K562 (cell line): ENCODE measurements around the gene CHAC1. TPM values are rescaled to one million over a fixed set of nuclear protein-coding genes. Genes with fewer than 3 reads are reported as not detected.

Source experiments
- ATAC-seq: fragments of 200-7000 bp; cut with Tn5 transposase; 3 replicates; pipeline ENCODE4 v1.9.1; 2020; ENCODE audit warnings: moderate library complexity
- BruUV-seq: library from RNA; stranded (reverse); fragments of 400-500 nt; replicated peaks from 2 replicates; lab custom pipeline; 2021; lab: Mats Ljungman, UMichigan
- CTCF ChIA-PET: fragments of 300-600 bp; formaldehyde crosslinking; extraction: SDS; loops from one replicate; lab custom pipeline; 2021; ENCODE audit warnings: low intra/inter-chr PET ratio; lab: Yijun Ruan, JAX
- POLR2A ChIA-PET: fragments of 300-600, 350-650 bp; sonication (Branson Sonifier 250); formaldehyde crosslinking; extraction: SDS; loops from one replicate; lab custom pipeline; 2021; ENCODE audit warnings: antibody characterized with exemption, inconsistent platforms; lab: Yijun Ruan, JAX
- DNase-seq, 4 experiments: peaks; one replicate each; pipeline versions ENCODE4 v3.0.0 to v3.0.0-alpha.2; 2011 to 2018; ENCODE audit warnings: low spot score in 3 of 4, mixed read lengths in 3 of 4; ENCODE audit errors: extremely low read depth in 1 of 4
- FAIRE-seq: peaks from 2 replicates; lab custom pipeline; 2011; peaks lifted over from hg19 to GRCh38; lab: Jason Lieb, UNC
- H2AFZ ChIP-seq: 2 replicates; pipeline ENCODE4 v1.6.0; 2011; ENCODE audit warnings: low read depth, low read length, control low read depth, inconsistent platforms
- H3K27ac ChIP-seq: fragments of 200-600 bp; 3 replicates; pipeline ENCODE4 v1.8.0; 2011; ENCODE audit warnings: low read depth, mild to moderate bottlenecking, control low read depth, inconsistent platforms, low read length, moderate library complexity, mixed read lengths; ENCODE audit errors: extremely low read depth
- H3K27me3 ChIP-seq, 2 experiments: fragments of 300-600 bp in 1 of 2; 2 replicates in 1 of 2; 3 replicates in 1 of 2; pipeline versions ENCODE4 v1.6.0 to v1.8.0; 2011; ENCODE audit warnings: inconsistent platforms in 2 of 2, low read length in 2 of 2, mild to moderate bottlenecking in 1 of 2, mixed read lengths in 1 of 2, moderate library complexity in 1 of 2; ENCODE audit not compliant: control insufficient read depth in 2 of 2, insufficient read depth in 2 of 2
- H3K36me3 ChIP-seq: fragments of 300-600 bp; 3 replicates; pipeline ENCODE4 v1.8.0; 2011; ENCODE audit warnings: mild to moderate bottlenecking, low read length, inconsistent platforms; ENCODE audit not compliant: control insufficient read depth, insufficient read depth
- H3K4me1 ChIP-seq, 2 experiments: fragments of 200-600 bp in 1 of 2; replicated peaks in 1 of 2; 2 replicates in 1 of 2; 3 replicates in 1 of 2; pipeline versions ENCODE4 v1.5.1 to v1.8.0; 2011; ENCODE audit warnings: inconsistent platforms in 2 of 2, low read length in 2 of 2, mild to moderate bottlenecking in 1 of 2, mixed read lengths in 1 of 2, moderate library complexity in 1 of 2; ENCODE audit not compliant: control insufficient read depth in 2 of 2, insufficient read depth in 2 of 2
- H3K4me2 ChIP-seq: 2 replicates; pipeline ENCODE4 v1.6.1; 2011; ENCODE audit warnings: low read length, control low read depth, inconsistent platforms, mixed read lengths; ENCODE audit not compliant: insufficient read depth
- H3K4me3 ChIP-seq: fragments of 200-600 bp; sonication (generic), shearing (Covaris generic); 2 replicates; pipeline ENCODE4 v1.5.1; 2016; ENCODE audit warnings: control low read depth, inconsistent platforms
- H3K79me2 ChIP-seq: fragments of 200-600 bp; 3 replicates; pipeline ENCODE4 v1.8.0; 2011; ENCODE audit warnings: low read length, inconsistent platforms; ENCODE audit not compliant: control insufficient read depth, insufficient read depth
- H3K9ac ChIP-seq, 2 experiments: 2 replicates each; pipeline versions ENCODE4 v1.6.0 to v1.6.1; 2011; ENCODE audit warnings: low read depth in 2 of 2, low read length in 2 of 2, control low read depth in 1 of 2, inconsistent platforms in 1 of 2, mild to moderate bottlenecking in 1 of 2, mixed read lengths in 1 of 2; ENCODE audit not compliant: insufficient read depth in 1 of 2
- H3K9me1 ChIP-seq: one replicate; pipeline ENCODE4 v1.6.0; 2011; ENCODE audit warnings: inconsistent platforms, mild to moderate bottlenecking, low read length, moderate library complexity; ENCODE audit not compliant: control insufficient read depth, insufficient read depth
- H3K9me3 ChIP-seq: replicated peaks from 2 replicates; pipeline ENCODE4 v1.5.1; 2011; ENCODE audit warnings: low read depth, low read length, inconsistent platforms; ENCODE audit not compliant: control insufficient read depth, insufficient read depth
- H4K20me1 ChIP-seq: replicated peaks from 2 replicates; pipeline ENCODE4 v1.6.1; 2011; ENCODE audit warnings: low read length, inconsistent platforms, mixed read lengths; ENCODE audit not compliant: control insufficient read depth, insufficient read depth
- CEBPZ ChIP-seq: fragments of 150-350 bp; IDR thresholded peaks from 2 replicates; pipeline ENCODE4 v1.6.1; 2014; ENCODE audit warnings: low read depth, mild to moderate bottlenecking, low read length, borderline replicate concordance
- DIDO1 ChIP-seq: fragments of 450-650 bp; IDR thresholded peaks from 2 replicates; pipeline ENCODE4 v1.6.1; 2016; ENCODE audit warnings: low read depth, missing biosample characterization, missing genetic modification characterization
- ELK3 ChIP-seq: fragments of 450-650 bp; formaldehyde crosslinking; IDR thresholded peaks from 2 replicates; pipeline ENCODE4 v1.4.0; 2020; ENCODE audit warnings: mild to moderate bottlenecking
- MAZ ChIP-seq, 2 experiments: fragments of 450-650 bp in 1 of 2; sonication (generic) in 1 of 2; formaldehyde crosslinking; IDR thresholded peaks in 1 of 2; conservative IDR thresholded peaks in 1 of 2; 2 replicates each; pipeline versions ENCODE4 v1.4.0 to v1.5.0; 2020; ENCODE audit warnings: mild to moderate bottlenecking in 1 of 2, missing genetic modification reagents in 1 of 2
- NFIC ChIP-seq: fragments of 450-650 bp; IDR thresholded peaks from 2 replicates; pipeline ENCODE4 v1.6.1; 2017; ENCODE audit warnings: mild to moderate bottlenecking, inconsistent platforms
- NRF1 ChIP-seq, 2 experiments: fragments of 450-650 bp; IDR thresholded peaks in 1 of 2; conservative IDR thresholded peaks in 1 of 2; 2 replicates each; pipeline ENCODE4 v1.6.1; 2014; ENCODE audit warnings: mild to moderate bottlenecking in 2 of 2
- PPARD ChIP-seq: fragments of 250-450 bp; sonication (Bioruptor Pico); IDR thresholded peaks from 2 replicates; pipeline ENCODE4 v1.8.0; 2022; ENCODE audit warnings: inconsistent platforms, mild to moderate bottlenecking, moderate library complexity
- PREB ChIP-seq: sonication (generic); formaldehyde crosslinking; IDR thresholded peaks from 2 replicates; pipeline ENCODE4 v1.8.1; 2023; ENCODE audit warnings: mild to moderate bottlenecking, missing genetic modification reagents
- RNF2 ChIP-seq: sonication (generic); IDR thresholded peaks from 2 replicates; pipeline ENCODE4 v1.6.1; 2016
- TCF7L2 ChIP-seq: fragments of 150-350 bp; IDR thresholded peaks from 2 replicates; pipeline ENCODE4 v1.6.1; 2016; ENCODE audit warnings: low read depth, mild to moderate bottlenecking, low read length, moderate library complexity
- ZNF217 ChIP-seq: sonication (generic); formaldehyde crosslinking; IDR thresholded peaks from 2 replicates; pipeline ENCODE4 v1.8.0; 2022; ENCODE audit warnings: mild to moderate bottlenecking, missing genetic modification reagents
- ZNF274 ChIP-seq: IDR thresholded peaks from 2 replicates; pipeline ENCODE4 v1.6.1; 2011; ENCODE audit warnings: low read depth, mild to moderate bottlenecking, low read length, moderate library complexity, borderline replicate concordance
- ZSCAN29 ChIP-seq: fragments of 450-650 bp; IDR thresholded peaks from 2 replicates; pipeline ENCODE4 v1.6.1; 2017
- WGBS: fragments of 100-300 bp; shearing (Covaris generic); methylation state at CpG from one replicate; pipeline ENCODE4 v1.1.6; 2016; ENCODE audit warnings: low coverage, mixed read lengths; ENCODE audit not compliant: insufficient coverage; ENCODE audit errors: missing lambda C conversion rate; 5-methylcytosine and 5-hydroxymethylcytosine counted together
- in situ Hi-C: fragments of 300-500 bp; cut with MboI; formaldehyde crosslinking; loops from 4 replicates; pipeline ENCODE4 v1.15.0; 2018; ENCODE audit warnings: inconsistent platforms, mixed read lengths
- intact Hi-C: fragments of 100-400 bp; cut with micrococcal nuclease; formaldehyde crosslinking; loops from 2 replicates; pipeline ENCODE4 v1.14.2; 2022
- polyA plus RNA-seq, 8 experiments: library from polyadenylated mRNA; depleted of rRNA in 4 of 8; stranded (reverse) in 5 of 8; unstranded in 3 of 8; fragments of >200 nt; fragmentation: Nextera tagmentation in 2 of 8; fragmentation: Illumina TruSeq in 1 of 8; extraction: Ambion mirVana in 2 of 8; extraction: Trizol in 1 of 8; gene quantifications; 2 replicates each; pipeline versions ENCODE4 v1.2.1 to v1.2.3, GENCODE V29; 2011 to 2014; ENCODE audit warnings: inconsistent platforms in 1 of 8, missing spikeins in 1 of 8
- total RNA-seq, 7 experiments: library from RNA; depleted of rRNA in 6 of 7; stranded (reverse); fragments of >200 nt in 6 of 7; fragmentation: Illumina TruSeq in 2 of 7; extraction: Trizol in 2 of 7; gene quantifications; 2 replicates each; pipeline versions ENCODE4 v1.2.1 to v1.2.3, GENCODE V29; 2011 to 2021; ENCODE audit warnings: low replicate concordance in 1 of 7

The CHAC1 gene
- total and polyA plus RNA-seq, 9 of the 15 experiments (the other 6 are each of a cell fraction or from before 2014, with no cell fraction given): 0.47 to 39.0 (median 7.5) TPM

GRCh38 chr15:40911693-40912092 lies 41.6 kb upstream of the CHAC1 start:
- Histone ChIP-seq H3K79me2 (no peaks in the 10 kb centered on the region), H3K4me2 (no peak overlapping the region), H2AFZ (no peak overlapping the region), H3K27me3 (no peaks in the 10 kb centered on the region), H3K36me3 (no peaks in the 10 kb centered on the region), H3K9me3 (no peaks in the 10 kb centered on the region), H3K4me3 (no peak overlapping the region), H3K9ac (no peak overlapping the region), H3K9me1 (no peaks in the 10 kb centered on the region), H3K27ac (no peak overlapping the region), H3K4me1 (peaks cover 8 to 29% of the 10 kb centered on the region in 2 experiments; a peak in 4 of 5 replicates), H4K20me1 (no peaks in the 10 kb centered on the region)
- ChIA-PET CTCF (no interaction called here), POLR2A (interaction anchor here (0.6 to 1.8 kb wide), 3 partner anchors 14 to 584 kb away, joined by 3 to 6 read pairs (median 3); partner anchors contain the start of gene DLL4)
- DNase-seq (no peak), FAIRE-seq (no peak), ATAC-seq (no peak)
- in situ Hi-C loops (no loop called here), intact Hi-C loops (no loop called here)
- BruUV-seq: no TSS peak
- no peak for TF ChIP-seq PREB (CRISPR knock-in tag)
- no peak for TF ChIP-seq TCF7L2
- no peak for TF ChIP-seq ELK3 (CRISPR knock-in tag)
- no peak for TF ChIP-seq ZNF217 (CRISPR knock-in tag)
- TF ChIP-seq ZSCAN29: no peak
- no peak for TF ChIP-seq MAZ (CRISPR knock-in tag; conservative IDR thresholded peaks at IDR 0.05 in 1 of 2, IDR thresholded peaks at IDR 0.05 in 1 of 2)
- no peak for TF ChIP-seq PPARD (CRISPR knock-in tag)
- no peak for TF ChIP-seq ZNF274
- no peak for TF ChIP-seq RNF2
- TF ChIP-seq NRF1 (conservative IDR thresholded peaks at IDR 0.05 in 1 of 2, IDR thresholded peaks at IDR 0.05 in 1 of 2): no peak
- no peak for TF ChIP-seq NFIC
- TF ChIP-seq DIDO1 (tag): no peak
- TF ChIP-seq CEBPZ: no peak
- WGBS: 70% methylated on average over 1 of the region's 2 CpGs
